LNCAP (cell line): Measurements from ENCODE around the gene C12orf76.

ENCODE experiments used
- TF ChIP-seq, protein P1 (sequence below): fragments of 450-650 bp; IDR thresholded peaks from 2 replicates; pipeline ENCODE4 v1.5.1; 2017; ENCODE audit warnings: mild to moderate bottlenecking

Gene C12orf76

DNA sequence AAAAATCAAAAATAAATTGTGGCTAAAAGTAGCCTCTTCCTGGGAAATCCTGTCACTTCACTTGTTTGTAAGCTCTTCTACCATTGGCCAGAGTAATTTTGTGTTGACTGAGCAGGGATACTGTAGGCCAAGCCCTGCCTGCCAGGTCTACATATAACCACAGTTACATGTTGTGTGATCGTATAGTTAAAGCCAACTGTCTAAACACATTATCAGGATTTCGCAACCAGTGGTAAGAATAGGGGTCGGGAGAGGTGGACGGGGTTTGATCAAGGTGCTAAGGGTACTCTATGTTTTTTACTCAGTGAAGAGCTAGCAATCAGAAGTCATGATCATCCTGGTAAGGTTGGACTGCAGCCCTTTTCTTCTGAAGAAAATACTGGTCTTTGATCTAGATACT lies 35.7 kb downstream of the C12orf76 start:
- TF ChIP-seq, protein P1, sequence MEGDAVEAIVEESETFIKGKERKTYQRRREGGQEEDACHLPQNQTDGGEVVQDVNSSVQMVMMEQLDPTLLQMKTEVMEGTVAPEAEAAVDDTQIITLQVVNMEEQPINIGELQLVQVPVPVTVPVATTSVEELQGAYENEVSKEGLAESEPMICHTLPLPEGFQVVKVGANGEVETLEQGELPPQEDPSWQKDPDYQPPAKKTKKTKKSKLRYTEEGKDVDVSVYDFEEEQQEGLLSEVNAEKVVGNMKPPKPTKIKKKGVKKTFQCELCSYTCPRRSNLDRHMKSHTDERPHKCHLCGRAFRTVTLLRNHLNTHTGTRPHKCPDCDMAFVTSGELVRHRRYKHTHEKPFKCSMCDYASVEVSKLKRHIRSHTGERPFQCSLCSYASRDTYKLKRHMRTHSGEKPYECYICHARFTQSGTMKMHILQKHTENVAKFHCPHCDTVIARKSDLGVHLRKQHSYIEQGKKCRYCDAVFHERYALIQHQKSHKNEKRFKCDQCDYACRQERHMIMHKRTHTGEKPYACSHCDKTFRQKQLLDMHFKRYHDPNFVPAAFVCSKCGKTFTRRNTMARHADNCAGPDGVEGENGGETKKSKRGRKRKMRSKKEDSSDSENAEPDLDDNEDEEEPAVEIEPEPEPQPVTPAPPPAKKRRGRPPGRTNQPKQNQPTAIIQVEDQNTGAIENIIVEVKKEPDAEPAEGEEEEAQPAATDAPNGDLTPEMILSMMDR = no peak

DNA sequence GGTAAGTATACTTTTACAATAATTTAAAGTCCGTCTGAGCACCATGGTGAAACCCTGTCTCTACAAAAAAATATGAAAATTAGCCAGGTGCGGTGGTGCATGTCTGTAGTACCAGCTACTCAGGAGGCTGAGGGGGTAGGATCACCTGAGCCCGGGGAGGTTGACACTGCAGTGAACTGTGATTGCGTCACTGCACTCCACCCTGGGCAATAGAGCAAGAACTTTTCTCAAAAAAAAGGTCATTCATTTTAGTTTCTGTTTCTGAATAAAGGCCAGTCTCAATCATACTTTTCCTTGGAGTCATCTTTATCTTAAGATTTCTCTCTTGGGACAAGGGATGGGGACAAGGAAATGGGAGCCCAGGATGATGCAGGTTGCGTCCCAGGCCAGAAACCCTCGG lies 36.2 kb downstream of the C12orf76 start:
- TF ChIP-seq, protein P1 = no peak

DNA sequence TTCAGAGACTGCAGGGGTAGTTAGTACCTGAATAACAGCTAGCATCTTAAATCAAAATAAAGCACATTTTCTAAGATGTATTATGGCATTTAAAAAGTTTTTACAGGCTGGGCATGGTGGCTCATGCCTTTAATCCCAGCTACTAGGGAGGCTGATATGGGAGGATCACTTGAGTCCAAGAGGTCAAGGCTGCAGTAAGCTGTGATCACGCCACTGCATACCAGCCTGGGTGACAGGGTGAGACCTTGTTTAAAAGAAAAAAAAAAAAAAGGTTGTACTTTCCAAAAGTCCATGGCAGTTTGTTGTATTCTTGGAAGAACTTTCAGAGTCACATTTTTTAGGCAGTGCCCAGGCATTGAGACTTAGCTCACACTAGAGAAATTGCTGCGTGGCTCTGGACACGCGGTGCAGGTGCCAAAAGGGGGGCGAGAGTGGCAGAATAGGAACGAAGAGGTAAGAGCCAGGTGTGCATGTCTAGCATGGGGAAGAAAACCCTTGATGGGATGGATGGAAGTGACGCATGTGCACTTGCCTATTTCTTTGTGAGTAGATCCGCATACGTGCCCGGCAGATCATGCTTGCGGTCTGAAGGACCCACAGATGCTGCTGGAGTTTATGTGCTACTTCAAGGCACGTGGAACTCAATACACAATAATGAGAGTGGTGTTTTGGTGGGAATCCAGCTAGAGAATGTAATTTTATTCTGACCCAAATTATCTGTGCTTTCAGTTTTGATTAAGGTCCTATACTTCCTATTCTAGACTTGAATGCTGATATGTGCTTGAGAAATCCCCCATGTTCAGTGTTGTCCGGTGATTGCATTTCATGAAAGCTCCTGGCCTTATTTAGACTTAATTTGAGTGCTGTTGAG lies 37.2 kb downstream of the C12orf76 start:
- TF ChIP-seq, protein P1 = no peak

DNA sequence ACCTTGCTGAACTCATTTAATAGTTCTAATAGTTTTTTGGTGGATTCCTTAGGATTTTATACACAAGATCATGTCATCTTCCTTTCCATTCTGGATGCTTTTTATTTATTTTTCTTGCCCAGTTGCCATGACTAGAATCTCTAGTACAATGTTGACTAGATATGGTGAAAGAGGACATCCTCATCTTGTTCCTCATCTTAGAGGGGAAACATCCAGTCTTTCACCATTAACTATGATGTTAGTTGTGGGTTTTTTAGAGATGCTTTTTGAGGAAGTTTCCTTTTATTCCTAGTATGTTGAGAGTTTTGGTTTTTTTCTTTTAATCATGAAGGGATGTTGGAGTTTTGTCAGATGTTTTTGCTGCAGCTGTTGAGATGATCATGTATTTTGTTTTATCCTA lies 40.4 kb downstream of the C12orf76 start:
- TF ChIP-seq, protein P1 = no peak

DNA sequence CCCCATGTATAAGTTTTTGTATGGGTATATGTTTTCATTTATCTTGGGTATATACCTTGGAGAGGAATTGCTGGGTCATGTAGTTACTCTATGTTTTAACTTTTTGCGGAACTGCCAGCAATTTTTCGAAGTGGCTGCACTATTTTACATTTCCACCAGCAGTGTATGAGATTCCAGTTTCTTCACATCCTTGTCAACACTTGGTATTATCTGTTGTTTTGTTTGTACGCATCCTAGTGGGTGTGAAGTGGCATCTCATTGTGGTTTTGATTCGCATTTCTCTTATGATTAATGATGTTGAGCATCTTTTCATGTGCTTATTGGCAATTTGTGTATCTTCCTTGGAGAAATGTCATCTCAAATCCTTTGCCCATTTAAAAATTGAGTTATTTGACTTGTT lies 42.2 kb downstream of the C12orf76 start:
- TF ChIP-seq, protein P1 = no peak

DNA sequence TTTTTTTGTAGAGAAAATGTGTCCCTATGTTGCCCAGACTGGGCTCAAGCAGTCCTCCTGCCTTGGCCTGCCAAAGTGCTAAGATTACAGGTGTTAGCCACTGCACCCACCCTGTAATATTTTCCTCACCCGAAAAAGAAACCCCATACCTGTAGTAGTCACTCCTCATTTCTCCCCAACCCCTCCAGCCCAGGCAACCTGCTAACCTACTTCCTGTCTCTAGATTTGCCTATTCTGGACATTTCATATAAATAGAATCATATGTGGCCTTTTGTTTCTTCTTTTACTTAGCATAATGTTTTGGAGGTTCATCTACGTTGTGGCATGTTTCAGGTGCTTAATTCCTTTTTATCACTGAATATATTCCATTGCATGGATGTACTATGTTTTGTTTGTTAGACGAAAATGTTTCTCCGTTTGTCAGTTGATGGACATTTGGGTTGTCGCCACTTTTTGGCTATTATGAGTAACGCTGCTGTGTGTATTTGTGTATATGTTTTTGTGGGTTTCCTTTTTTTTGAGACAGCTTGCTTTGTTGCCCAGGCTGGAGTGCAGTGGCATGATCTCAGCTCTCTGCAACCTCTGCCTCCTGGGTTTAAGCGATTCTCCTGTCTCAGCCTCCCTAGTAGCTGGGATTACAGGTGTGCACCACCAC lies 42.9 kb downstream of the C12orf76 start:
- TF ChIP-seq, protein P1 = no peak

DNA sequence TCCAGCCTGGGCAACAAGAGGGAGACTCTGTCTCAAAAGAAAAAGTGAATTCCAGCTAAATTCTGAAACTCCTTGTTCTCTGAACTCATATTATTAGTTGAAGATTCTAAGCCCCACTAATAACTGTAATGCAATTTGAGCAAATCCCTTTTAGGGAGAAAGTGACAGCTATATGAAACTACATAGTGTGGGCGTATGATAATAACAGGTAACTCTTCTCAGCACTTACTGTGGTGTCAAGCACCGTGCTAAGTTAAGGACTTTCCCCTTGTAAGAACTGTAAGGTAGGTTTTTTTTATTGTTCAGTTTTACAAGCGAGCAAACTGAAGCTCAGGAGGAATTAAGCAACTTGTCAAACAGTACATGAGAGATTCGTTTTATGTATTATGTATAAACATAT lies 43.7 kb downstream of the C12orf76 start:
- TF ChIP-seq, protein P1 = no peak
